Spinal cord (tissue), 10 donors: ENCODE data around the gene SPOCK3. TPM values are rescaled to one million over a fixed set of nuclear protein-coding genes. Genes with fewer than 3 reads are reported as not detected.

Experiments used
- DNase-seq, 6 donors: peaks; one replicate each; pipeline versions ENCODE4 v3.0.0 to v3.0.0-alpha.2; 2013 to 2015; ENCODE audit warnings: low spot score in 6 of 6, low read depth in 4 of 6
- H3K27ac ChIP-seq: one replicate; pipeline ENCODE4 v1.5.1; 2013; ENCODE audit warnings: low read depth, low read length, control low read depth
- H3K27me3 ChIP-seq: one replicate; pipeline ENCODE4 v1.6.1; 2013; ENCODE audit warnings: low read length; ENCODE audit not compliant: control insufficient read depth, insufficient read depth
- H3K36me3 ChIP-seq: one replicate; pipeline ENCODE4 v1.6.1; 2013; ENCODE audit warnings: low read length; ENCODE audit not compliant: control insufficient read depth, insufficient read depth
- H3K4me1 ChIP-seq: one replicate; pipeline ENCODE4 v1.6.1; 2013; ENCODE audit warnings: low read length; ENCODE audit not compliant: control insufficient read depth, insufficient read depth
- H3K4me3 ChIP-seq: one replicate; pipeline ENCODE4 v1.5.1; 2013; ENCODE audit warnings: low read depth, low read length, control low read depth
- H3K9me3 ChIP-seq: one replicate; pipeline ENCODE4 v1.6.1; 2013; ENCODE audit warnings: low read length; ENCODE audit not compliant: control insufficient read depth, insufficient read depth
- WGBS: methylation state at CpG from one replicate; pipeline ENCODE4 v1.1.5; 2013; ENCODE audit warnings: missing lambda C conversion rate; ENCODE audit not compliant: insufficient coverage; 5-methylcytosine and 5-hydroxymethylcytosine counted together
- polyA plus RNA-seq, 2 donors: library from polyadenylated mRNA; unstranded; fragments of 120-200 nt; gene quantifications; one replicate each; pipeline ENCODE4 v1.2.1, GENCODE V29; 2013; ENCODE audit not compliant: insufficient read length in 2 of 2
- total RNA-seq, 2 donors: library from RNA; depleted of rRNA in 1 of 2; stranded (reverse); fragments of 120-200 nt in 1 of 2; fragments of >200 nt in 1 of 2; gene quantifications; one replicate each; pipeline versions ENCODE4 v1.2.3 to v1.2.4, GENCODE V29; 2013 to 2014
- donor health status: healthy.

Gene SPOCK3
- total and polyA plus RNA-seq, 4 donors = 21.3 to 139 (median 86.1) TPM

- no CpG with 5 or more reads among the region's 3 CpGs for WGBS
- no peak overlapping the region for H3K27ac ChIP-seq
- no peaks in the 10 kb centered on the region for H3K9me3 ChIP-seq
- DNase-seq = no peak
- H3K4me3 ChIP-seq = no peak overlapping the region
- no peaks in the 10 kb centered on the region for H3K4me1 ChIP-seq
- H3K36me3 ChIP-seq = no peaks in the 10 kb centered on the region
- H3K27me3 ChIP-seq = no peaks in the 10 kb centered on the region
Observed at GRCh38 chr4:167031534-167032156, 202.6 kb downstream of the SPOCK3 start.

DNA sequence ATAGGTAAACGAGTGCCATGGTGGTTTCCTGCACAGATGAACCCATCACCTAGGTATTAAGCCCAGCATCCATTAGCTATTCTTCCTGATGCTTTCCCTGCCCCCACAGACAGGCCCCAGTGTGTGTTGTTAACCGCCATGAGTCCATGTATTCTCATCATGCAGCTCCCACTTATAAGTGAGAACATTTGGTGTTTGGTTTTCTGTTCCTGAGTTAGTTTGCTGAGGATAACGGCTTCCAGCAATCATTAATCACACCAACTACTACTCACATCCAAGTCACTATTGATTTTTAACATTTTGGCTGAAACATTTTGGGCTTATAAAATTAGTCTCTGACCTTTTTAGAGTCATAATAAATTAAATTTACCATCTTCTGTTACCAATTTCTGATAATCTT lies 205.3 kb downstream of the SPOCK3 start:
- no peak for DNase-seq
- Histone ChIP-seq H3K36me3 (no peaks in the 10 kb centered on the region), H3K27ac (no peak overlapping the region), H3K9me3 (no peaks in the 10 kb centered on the region), H3K4me3 (no peak overlapping the region), H3K4me1 (no peaks in the 10 kb centered on the region), H3K27me3 (no peaks in the 10 kb centered on the region)
- WGBS = no CpG with 5 or more reads among the region's 3 CpGs

GRCh38 chr4:167025670-167026069 lies 208.6 kb downstream of the SPOCK3 start:
- Histone ChIP-seq H3K27me3 (no peaks in the 10 kb centered on the region), H3K4me1 (no peaks in the 10 kb centered on the region), H3K9me3 (no peaks in the 10 kb centered on the region), H3K36me3 (no peaks in the 10 kb centered on the region), H3K27ac (no peak overlapping the region), H3K4me3 (no peak overlapping the region)
- no peak for DNase-seq
- WGBS = no CpG with 5 or more reads among the region's 3 CpGs

DNA sequence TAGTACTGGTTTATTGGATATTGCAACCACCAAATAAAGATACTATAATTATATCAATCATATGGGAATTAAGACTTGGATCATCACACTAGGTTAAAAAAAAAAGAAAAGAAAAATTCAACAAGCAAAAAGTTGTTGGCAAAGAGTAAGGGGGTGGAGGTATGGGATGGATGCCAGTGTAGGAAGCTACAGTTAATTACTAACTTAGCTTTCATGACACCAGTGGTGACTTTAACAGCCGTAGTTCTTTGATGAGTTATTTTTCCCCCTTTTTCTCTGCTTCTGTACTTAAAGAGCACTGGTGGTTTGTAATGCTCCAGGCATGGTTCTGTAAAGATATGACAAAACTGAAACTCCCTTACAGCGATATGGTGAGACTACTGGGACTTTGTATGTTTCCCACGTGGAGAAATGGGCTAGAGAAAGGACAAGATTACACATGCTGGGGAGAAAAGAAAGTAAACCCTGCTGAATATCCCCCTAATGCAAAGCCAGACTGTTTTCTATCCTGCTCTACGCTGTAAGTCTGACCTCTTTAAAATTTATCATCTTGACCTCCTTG lies 210.8 kb downstream of the SPOCK3 start:
- Histone ChIP-seq H3K36me3 (no peaks in the 10 kb centered on the region), H3K4me3 (no peak overlapping the region), H3K27ac (no peak overlapping the region), H3K27me3 (no peaks in the 10 kb centered on the region), H3K9me3 (no peaks in the 10 kb centered on the region), H3K4me1 (no peaks in the 10 kb centered on the region)
- DNase-seq = no peak
- WGBS = no CpG with 5 or more reads among the region's 4 CpGs

GRCh38 chr4:167021545-167022155 lies 212.6 kb downstream of the SPOCK3 start:
- DNase-seq = peak; percentile 19 to 86 (median 40)
- H3K4me3 ChIP-seq = no peak overlapping the region
- H3K4me1 ChIP-seq = no peaks in the 10 kb centered on the region
- H3K27me3 ChIP-seq = no peaks in the 10 kb centered on the region
- 25% methylated on average over 4 of the region's 11 CpGs for WGBS
- no peaks in the 10 kb centered on the region for H3K36me3 ChIP-seq
- H3K27ac ChIP-seq = no peak overlapping the region
- H3K9me3 ChIP-seq = no peaks in the 10 kb centered on the region

DNA sequence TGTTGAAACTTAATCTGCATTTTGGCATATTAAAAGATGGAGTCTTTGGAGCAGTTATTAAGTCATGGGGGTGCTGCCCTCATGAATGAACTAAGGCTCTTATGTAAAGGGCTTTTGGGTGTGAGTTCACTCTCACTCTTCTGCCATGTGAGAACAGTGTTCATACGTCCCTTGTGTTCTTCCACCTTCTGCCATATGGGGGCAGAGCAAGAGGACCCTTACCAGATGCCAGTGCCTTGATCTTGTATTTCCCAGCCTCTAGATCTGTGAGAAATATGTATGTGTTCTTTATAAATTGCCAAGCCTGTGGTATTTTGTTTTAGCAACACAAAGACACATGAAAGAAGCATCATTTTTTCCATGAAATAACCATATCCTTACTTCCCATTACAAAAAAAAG lies 213.9 kb downstream of the SPOCK3 start:
- Histone ChIP-seq H3K27ac (no peak overlapping the region), H3K36me3 (no peaks in the 10 kb centered on the region), H3K9me3 (no peaks in the 10 kb centered on the region), H3K27me3 (no peaks in the 10 kb centered on the region), H3K4me1 (no peaks in the 10 kb centered on the region), H3K4me3 (no peak overlapping the region)
- no peak for DNase-seq
- WGBS = no CpG with 5 or more reads among the region's 1 CpG

DNA sequence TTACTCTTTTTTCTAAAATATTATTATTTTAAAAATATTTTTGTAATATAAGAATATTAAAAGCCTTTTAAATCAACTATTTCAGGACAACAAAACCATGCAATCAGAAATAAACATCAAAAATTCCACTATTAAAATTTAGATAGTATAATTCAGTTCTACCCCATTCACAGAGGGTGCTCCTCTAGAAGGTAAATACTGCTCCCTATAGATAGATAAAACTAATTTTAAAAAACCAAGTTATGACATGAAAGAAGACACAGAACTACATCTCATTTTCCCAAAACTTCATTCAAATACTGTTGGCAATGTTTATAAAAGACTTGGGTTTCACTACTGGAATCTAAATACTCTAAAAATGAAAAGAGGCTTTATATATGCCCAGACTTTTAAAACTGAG lies 219.3 kb downstream of the SPOCK3 start:
- H3K4me1 ChIP-seq = no peaks in the 10 kb centered on the region
- H3K27ac ChIP-seq = no peak overlapping the region
- DNase-seq = no peak
- no peaks in the 10 kb centered on the region for H3K27me3 ChIP-seq
- H3K9me3 ChIP-seq = no peaks in the 10 kb centered on the region
- H3K4me3 ChIP-seq = no peak overlapping the region
- no peaks in the 10 kb centered on the region for H3K36me3 ChIP-seq

- H3K27ac ChIP-seq = no peak overlapping the region
- DNase-seq = peak in 2 of 6 donors; percentile 19 to 84
- WGBS = 62% methylated on average over 4 of the region's 4 CpGs
Observed at GRCh38 chr4:167003326-167003725, 231.0 kb downstream of the SPOCK3 start.

GRCh38 chr4:167000141-167000852 lies 234.0 kb downstream of the SPOCK3 start:
- Histone ChIP-seq H3K9me3 (no peaks in the 10 kb centered on the region), H3K27ac (no peak overlapping the region), H3K4me3 (no peak overlapping the region), H3K36me3 (no peaks in the 10 kb centered on the region), H3K4me1 (no peaks in the 10 kb centered on the region), H3K27me3 (no peaks in the 10 kb centered on the region)
- WGBS = 89% methylated on average over 3 of the region's 4 CpGs
- DNase-seq = no peak

More at GRCh38 chr4:167003326-167003725, 231.0 kb downstream of the SPOCK3 start:
- Histone ChIP-seq H3K36me3 (no peaks in the 10 kb centered on the region), H3K27me3 (no peaks in the 10 kb centered on the region), H3K9me3 (no peaks in the 10 kb centered on the region), H3K4me3 (no peak overlapping the region), H3K4me1 (no peaks in the 10 kb centered on the region)
